Stimulated activated CD4-positive, alpha-beta T cell treated with anti-CD3 and anti-CD28 coated beads, Interleukin-1b, Interleukin-23, amount 100 ng/mL, for 4 hours (primary cell): ENCODE data around the gene PRKRA.
"Not testable (repeated sequence)": the region's sequence is repeated elsewhere in the genome, so short reads cannot be mapped to it uniquely, and the experiment has no call there.

Source experiments
- DNase-seq, 2 donors: peaks; one replicate each; pipeline ENCODE4 v3.0.0-alpha.2; 2020; ENCODE audit warnings: low read depth in 2 of 2

The PRKRA gene

DNA sequence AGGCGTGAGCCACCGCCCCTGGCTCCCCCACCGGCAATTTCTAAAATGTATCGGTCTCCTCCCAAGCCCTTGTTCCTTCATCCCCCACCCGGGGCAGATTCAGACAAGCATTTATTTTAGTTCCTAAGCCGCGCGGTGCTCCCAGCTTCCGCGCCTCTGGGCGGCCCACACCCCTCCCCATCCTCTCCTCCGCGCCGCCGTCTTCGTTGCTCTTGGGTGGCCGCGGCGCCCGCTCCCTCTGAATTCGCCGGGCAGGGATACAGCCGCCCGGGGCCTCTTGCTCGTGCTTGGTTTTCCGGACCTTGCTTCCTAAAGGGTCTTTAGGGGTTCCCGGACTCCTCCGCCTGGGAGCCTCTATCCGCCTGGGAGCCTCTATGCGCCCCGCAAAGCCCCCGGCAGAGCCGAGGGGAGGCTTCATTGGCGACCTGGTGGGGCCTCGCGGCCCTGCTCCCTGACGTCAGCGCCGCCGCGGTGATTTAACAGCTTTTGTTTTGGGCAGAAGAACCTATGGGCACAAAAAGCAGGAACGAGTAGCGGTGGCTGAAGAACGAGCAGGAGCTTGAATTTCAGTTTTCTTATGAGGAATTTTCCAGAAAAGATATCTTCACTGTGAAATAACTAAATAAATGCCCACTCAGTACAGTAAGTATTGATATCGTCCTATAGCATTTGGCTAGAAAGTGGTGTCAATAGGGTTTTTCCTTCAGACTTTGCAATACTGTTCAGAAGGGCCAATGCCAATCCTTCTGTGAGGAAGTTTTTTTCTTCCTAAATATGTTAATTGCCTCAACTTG lies 37.3 kb downstream of the PRKRA start:
- peak; percentile 51 to 67 for DNase-seq

DNA sequence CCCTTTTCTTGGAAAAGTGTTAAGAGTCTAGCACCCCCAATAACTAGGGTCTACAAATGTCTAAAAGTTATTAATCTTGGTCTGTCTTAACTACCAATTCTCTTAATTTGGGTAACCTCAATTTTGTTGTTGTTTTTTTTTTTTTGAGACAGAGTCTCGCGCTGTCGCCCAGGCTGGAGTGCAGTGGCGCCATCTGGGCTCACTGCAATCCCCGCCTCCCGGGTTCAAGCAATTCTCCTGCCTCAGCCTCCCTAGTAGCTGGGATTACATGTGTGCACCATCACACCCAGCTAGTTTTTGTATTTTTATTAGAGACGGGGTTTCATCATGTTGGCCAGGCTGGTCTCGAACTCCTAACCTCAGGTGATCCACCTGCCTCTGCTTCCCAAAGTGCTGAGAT lies 38.5 kb downstream of the PRKRA start:
- not testable (repeated sequence) for DNase-seq

DNA sequence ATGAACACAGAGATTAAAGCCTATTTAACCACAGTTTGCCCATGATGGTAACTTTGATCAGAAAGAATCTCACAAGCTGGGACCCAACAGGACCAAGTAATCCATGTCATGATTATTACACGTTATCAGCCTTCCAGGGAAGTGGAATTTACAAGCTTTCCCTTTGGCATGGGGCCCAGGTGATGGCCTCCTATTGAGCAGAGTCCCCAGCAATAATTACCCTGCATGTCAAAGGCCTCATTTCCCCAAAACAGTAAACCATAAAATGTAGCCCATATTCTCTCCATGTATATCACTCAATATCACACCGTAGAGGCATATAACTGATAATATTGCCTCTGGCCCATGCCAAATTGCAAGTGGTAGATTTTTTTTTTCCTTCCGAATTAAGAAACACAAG lies 38.9 kb downstream of the PRKRA start:
- DNase-seq: no peak

GRCh38 chr2:178409261-178409660 lies 41.7 kb downstream of the PRKRA start:
- no peak for DNase-seq

GRCh38 chr2:178404368-178404767 lies 46.6 kb downstream of the PRKRA start:
- DNase-seq: no peak

GRCh38 chr2:178403671-178404306 lies 47.2 kb downstream of the PRKRA start:
- DNase-seq: no peak

DNA sequence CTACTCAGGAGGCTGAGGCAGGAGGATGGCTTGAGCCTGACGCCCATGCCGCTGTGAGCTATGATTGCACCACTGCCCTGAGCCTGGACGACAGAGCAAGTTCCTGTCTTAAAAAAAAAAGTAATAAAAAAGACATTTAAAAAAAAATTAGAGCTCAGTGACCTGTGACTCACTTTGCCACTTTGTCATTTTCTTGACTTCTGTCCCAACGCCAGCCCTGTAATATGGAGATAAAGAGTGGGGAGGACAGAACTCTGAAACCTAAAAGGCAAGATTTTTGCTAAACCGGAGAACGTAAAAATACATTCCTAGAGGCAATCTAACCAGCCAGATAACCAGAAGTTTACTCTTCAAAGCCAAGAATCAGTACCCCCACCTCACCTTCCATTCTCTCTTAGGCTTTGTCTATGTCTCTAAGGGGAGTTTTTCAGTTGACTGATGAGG lies 49.0 kb downstream of the PRKRA start:
- no peak for DNase-seq

GRCh38 chr2:178397002-178397605 lies 53.9 kb downstream of the PRKRA start:
- no peak for DNase-seq

GRCh38 chr2:178395941-178396570 lies 54.9 kb downstream of the PRKRA start:
- DNase-seq: no peak

- DNase-seq: no peak
These were observed 55.7 kb downstream of the PRKRA start for GRCh38 chr2:178395295-178395694.

GRCh38 chr2:178394859-178395258 lies 56.1 kb downstream of the PRKRA start:
- DNase-seq: no peak

GRCh38 chr2:178392215-178392614 lies 58.8 kb downstream of the PRKRA start:
- no peak for DNase-seq

DNA sequence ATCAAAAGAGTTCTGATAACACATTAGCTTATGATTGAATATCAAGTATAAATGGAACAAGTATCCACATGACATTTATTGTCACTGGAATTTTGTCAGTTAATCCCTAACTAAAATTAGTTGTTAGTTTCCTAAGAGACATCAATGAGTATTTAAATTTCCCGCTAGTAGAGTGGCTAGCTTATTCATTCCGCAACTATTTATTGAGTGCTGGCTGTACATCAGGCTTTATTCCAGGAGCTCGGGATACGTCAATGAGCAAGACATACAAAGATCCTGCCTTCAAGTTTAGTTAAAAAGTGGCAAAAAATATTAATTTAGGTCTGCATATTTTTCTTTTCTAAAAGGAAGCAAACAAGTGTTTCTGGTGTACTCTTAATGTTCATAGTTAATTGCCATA lies 59.3 kb downstream of the PRKRA start:
- DNase-seq: no peak

DNA sequence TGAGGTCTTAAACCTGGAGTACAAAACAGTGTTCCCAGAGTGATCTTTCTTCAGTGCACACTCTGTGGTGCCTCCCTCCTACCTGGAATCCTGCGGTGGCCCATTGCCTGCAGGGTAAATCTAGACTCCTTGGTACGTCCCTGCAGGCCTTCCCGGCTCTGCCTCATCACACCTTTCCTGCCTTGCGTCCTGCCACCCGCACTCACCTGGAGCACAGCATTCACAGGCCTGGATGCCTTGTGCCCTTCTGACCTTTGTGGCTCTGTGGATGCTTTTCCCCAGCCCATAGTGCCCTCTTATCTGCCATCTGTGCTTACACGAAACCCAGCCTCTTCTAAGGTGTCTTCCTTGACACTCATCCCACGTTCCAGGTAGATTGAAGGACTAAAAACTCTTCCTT lies 62.7 kb downstream of the PRKRA start:
- no peak for DNase-seq

- DNase-seq: no peak
These were observed 63.9 kb downstream of the PRKRA start for GRCh38 chr2:178386986-178387597.

- DNase-seq: no peak
These were observed 65.3 kb downstream of the PRKRA start for GRCh38 chr2:178385595-178386148.

- no peak for DNase-seq
These were observed 67.3 kb downstream of the PRKRA start for GRCh38 chr2:178383718-178384117.
